ENCODE measurements around the gene ETNK1.
A peak's percentile ranks its signal among the peaks of the same experiment; 100 is the strongest.
"Not testable (repeated sequence)": the region's sequence is repeated elsewhere in the genome, so short reads cannot be mapped to it uniquely, and the experiment has no call there.

ETNK1 gene

GRCh38 chr12:22698576-22698975 is 73.6 kb downstream of the ETNK1 start:
- H3K4me3 ChIP-seq (ENCODE audit: low read depth, low read length): no peak overlapping the region
- DNase-seq (ENCODE audit: low read depth): no peak
- TF ChIP-seq CTCF (IDR thresholded peaks at IDR 0.05; ENCODE audit: low read depth, low read length, missing control alignments): no peak

GRCh38 chr12:22699705-22700104 is 74.7 kb downstream of the ETNK1 start:
- DNase-seq (ENCODE audit: low read depth); H3K4me3 ChIP-seq (ENCODE audit: low read depth, low read length): not testable (repeated sequence)

GRCh38 chr12:22700106-22700505 is 75.1 kb downstream of the ETNK1 start:
- H3K4me3 ChIP-seq (ENCODE audit: low read depth, low read length): no peak overlapping the region

GRCh38 chr12:22701216-22701809 is 76.3 kb downstream of the ETNK1 start:
- H3K4me3 ChIP-seq (ENCODE audit: low read depth, low read length); DNase-seq (ENCODE audit: low read depth): not testable (repeated sequence)

More at GRCh38 chr12:22700106-22700505, 75.1 kb downstream of the ETNK1 start:
- no peak for TF ChIP-seq CTCF (IDR thresholded peaks at IDR 0.05; ENCODE audit: low read depth, low read length, missing control alignments)
- DNase-seq (ENCODE audit: low read depth): no peak

- TF ChIP-seq CTCF (IDR thresholded peaks at IDR 0.05; ENCODE audit: low read depth, low read length, missing control alignments): no peak
- DNase-seq (ENCODE audit: low read depth): no peak
- no peak overlapping the region for H3K4me3 ChIP-seq (ENCODE audit: low read depth, low read length)
Observed at GRCh38 chr12:22702690-22703089, 77.7 kb downstream of the ETNK1 start.

- H3K4me3 ChIP-seq (ENCODE audit: low read depth, low read length): no peak overlapping the region
- TF ChIP-seq CTCF (IDR thresholded peaks at IDR 0.05; ENCODE audit: low read depth, low read length, missing control alignments): peak; percentile 52
- peak; percentile 12 for DNase-seq (ENCODE audit: low read depth)
Observed at GRCh38 chr12:22709292-22709691, 84.3 kb downstream of the ETNK1 start.

GRCh38 chr12:22712083-22712482 is 87.1 kb downstream of the ETNK1 start:
- H3K4me3 ChIP-seq (ENCODE audit: low read depth, low read length): no peak overlapping the region
- DNase-seq (ENCODE audit: low read depth): no peak
- no peak for TF ChIP-seq CTCF (IDR thresholded peaks at IDR 0.05; ENCODE audit: low read depth, low read length, missing control alignments)

- H3K4me3 ChIP-seq (ENCODE audit: low read depth, low read length): no peak overlapping the region
- DNase-seq (ENCODE audit: low read depth): no peak
- TF ChIP-seq CTCF (IDR thresholded peaks at IDR 0.05; ENCODE audit: low read depth, low read length, missing control alignments): no peak
Observed at GRCh38 chr12:22715254-22715653, 90.3 kb downstream of the ETNK1 start.

All from GM12864 (cell line).